ENCODE data around the gene PRMT1.

Gene PRMT1

DNA sequence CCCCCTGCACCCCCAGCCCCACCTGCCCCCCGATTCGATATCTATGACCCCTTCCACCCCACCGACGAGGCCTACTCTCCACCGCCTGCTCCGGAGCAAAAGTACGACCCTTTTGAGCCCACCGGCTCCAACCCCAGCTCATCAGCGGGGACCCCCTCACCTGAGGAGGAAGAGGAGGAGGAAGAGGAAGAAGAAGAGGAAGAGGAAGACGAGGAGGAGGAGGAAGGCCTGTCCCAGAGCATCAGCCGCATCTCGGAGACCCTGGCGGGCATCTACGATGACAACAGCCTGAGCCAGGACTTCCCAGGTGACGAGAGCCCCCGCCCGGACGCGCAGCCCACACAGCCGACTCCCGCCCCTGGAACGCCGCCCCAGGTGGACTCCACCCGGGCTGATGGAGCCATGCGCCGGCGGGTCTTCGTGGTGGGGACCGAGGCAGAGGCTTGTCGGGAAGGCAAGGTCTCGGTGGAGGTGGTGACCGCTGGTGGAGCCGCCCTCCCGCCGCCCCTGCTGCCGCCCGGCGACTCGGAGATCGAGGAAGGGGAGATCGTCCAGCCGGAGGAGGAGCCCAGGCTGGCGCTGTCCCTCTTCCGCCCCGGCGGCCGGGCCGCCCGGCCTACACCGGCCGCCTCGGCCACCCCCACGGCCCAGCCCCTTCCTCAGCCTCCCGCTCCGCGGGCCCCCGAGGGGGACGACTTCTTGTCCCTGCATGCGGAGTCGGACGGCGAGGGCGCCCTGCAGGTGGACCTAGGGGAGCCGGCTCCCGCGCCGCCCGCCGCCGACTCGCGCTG, 25.8 kb upstream of the PRMT1 start:
- no peak for FAIRE-seq
- no peak for DNase-seq (ENCODE audit: low spot score)

DNA sequence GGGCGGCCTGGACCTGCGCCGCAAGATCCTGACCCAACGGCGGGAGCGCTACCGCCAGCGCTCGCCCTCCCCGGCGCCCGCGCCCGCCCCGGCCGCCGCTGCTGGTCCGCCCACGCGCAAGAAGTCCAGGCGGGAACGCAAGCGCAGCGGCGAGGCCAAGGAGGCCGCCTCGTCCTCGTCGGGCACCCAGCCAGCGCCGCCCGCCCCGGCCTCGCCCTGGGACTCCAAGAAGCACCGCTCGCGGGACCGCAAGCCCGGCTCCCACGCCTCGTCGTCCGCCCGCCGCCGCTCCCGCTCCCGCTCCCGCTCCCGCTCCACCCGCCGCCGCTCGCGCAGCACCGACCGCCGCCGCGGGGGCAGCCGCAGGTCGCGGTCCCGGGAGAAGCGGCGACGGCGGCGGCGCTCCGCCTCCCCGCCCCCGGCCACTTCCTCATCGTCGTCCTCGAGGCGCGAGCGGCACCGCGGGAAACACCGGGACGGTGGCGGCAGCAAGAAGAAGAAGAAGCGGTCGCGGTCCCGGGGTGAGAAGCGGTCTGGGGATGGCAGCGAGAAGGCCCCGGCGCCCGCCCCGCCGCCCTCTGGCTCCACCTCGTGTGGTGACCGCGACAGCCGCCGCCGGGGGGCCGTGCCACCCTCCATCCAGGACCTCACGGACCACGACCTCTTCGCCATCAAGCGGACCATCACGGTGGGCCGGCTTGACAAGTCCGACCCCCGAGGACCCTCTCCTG, 25.1 kb upstream of the PRMT1 start:
- DNase-seq (ENCODE audit: low spot score) (no peak), FAIRE-seq (no peak)

GRCh38 chr19:49652551-49653465, 24.3 kb upstream of the PRMT1 start:
- no peak for FAIRE-seq

DNA sequence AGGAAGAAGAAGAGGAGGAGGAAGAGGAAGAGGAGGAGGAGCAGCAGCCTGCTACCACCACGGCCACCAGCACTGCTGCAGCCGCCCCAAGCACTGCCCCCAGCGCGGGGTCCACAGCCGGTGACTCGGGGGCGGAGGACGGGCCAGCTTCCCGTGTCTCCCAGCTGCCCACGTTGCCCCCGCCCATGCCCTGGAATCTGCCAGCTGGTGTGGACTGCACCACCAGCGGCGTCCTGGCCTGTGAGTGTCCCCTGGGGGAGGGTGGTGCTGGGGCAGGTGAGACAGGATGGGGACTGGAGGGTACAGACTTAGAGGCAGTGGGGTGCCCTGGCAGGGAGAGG, 23.6 kb upstream of the PRMT1 start:
- DNase-seq (ENCODE audit: low spot score) = no peak
- no peak for FAIRE-seq

More at GRCh38 chr19:49652551-49653465, 24.3 kb upstream of the PRMT1 start:
- DNase-seq (ENCODE audit: low spot score) = no peak

- FAIRE-seq (no peak), DNase-seq (ENCODE audit: low spot score) (no peak)
Observed at GRCh38 chr19:49654581-49654980, 22.5 kb upstream of the PRMT1 start.

GRCh38 chr19:49655570-49656455, 21.3 kb upstream of the PRMT1 start:
- DNase-seq (ENCODE audit: low spot score) = no peak
- no peak for FAIRE-seq

DNA sequence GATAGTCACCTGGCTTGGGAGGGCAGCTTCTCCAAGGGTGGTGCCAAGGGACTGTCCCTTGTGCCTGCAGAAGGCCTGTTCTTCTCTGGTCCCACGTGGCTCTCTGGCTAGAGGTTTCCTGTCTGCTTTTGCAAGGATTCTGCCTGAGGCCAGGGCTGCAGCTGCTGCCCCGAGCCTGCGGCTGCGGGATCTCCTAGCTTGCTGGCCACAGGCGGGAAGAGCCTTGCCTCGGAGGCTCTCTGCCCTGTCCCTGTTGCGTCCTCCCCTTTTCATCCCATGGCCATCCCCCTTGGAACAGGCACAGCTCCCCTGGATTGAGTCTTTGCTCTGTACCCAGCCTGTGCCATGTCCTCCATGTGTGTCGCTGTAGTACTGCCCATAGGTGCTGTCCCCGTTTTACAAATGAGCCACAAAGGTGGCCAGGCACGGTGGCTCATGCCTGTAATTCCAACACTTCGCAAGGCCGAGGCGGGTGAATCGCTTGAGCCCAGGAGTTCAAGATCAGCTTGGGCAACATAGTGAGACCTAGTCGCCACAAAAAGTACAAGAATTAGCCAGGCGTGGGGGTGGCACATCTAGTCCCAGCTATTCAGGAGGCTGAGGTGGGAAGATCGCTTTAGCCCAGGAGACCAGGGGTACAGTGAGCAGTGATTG, 20.5 kb upstream of the PRMT1 start:
- DNase-seq (ENCODE audit: low spot score) (no peak), FAIRE-seq (no peak)

GRCh38 chr19:49657493-49658138, 19.5 kb upstream of the PRMT1 start:
- DNase-seq (ENCODE audit: low spot score) (no peak), FAIRE-seq (no peak)

DNA sequence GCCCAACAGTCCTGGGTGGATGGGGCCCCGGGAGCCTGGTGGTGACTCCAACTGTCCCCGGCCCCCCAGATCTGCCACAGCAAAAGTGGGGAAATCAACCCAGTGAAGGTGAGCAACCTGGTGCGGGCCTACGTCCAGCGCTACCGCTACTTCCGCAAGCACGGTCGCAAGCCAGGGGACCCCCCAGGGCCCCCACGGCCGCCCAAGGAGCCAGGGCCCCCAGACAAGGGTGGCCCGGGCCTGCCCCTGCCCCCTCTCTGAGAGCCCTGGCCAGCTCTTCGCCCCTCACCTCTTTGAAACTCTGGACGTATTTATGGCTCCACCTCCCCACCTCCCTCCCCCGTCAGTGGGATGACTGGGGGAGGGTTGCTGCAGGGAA, 18.9 kb upstream of the PRMT1 start:
- no peak for DNase-seq (ENCODE audit: low spot score)
- FAIRE-seq = no peak

GRCh38 chr19:49658566-49659442, 18.3 kb upstream of the PRMT1 start:
- FAIRE-seq = no peak
- no peak for DNase-seq (ENCODE audit: low spot score)

DNA sequence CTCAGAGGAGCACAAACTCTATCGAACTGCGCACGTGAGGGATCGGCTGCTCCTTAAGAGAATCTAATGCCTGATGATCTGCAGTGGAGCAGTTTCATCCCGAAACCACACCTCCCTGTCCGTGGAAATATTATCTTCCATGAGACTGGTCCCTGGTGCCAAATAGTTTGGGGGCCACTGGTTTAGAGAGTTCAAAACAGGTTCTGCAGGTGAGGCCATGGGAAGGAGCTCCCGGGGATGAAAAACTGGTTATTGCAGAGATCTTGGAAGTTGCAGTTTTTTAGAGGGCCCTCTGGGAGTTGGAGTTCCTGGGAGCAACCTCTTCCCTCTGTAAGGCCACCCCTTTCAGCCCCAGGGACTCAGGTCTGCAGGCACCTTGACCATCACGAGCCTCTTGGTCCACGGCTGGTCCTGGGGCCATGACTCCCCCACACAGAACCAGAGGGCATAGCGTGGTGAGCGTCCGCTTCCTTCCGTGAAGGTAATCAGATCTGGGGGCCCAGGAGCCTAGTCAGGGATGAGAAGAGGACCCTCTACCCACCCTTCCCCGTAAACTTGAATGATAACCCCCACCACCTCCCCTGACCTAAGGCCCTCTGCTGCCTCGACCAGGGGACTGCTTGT, 16.6 kb upstream of the PRMT1 start:
- DNase-seq (ENCODE audit: low spot score) = no peak
- no peak for FAIRE-seq

DNA sequence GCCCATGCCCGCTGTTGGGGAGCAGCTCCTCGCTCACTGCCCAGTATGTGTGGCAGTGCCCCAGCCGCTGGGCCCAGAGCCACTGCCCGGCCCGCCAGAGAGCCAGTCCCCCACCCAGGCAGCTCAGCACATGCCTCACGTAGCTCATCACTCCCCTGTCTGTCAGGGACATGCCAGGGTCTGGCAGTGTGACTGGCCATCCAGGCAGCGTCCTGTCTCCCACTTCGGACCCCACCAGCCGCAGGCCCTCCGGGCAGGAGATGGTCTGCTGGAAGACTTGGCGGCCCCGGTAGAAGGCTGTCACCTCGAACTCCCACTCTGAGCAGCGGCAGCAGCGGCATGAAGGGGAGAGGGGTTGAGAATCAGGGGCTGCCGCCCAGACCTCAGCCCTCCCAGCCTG, 15.1 kb upstream of the PRMT1 start:
- DNase-seq (ENCODE audit: low spot score) = no peak
- FAIRE-seq = no peak

- DNase-seq (ENCODE audit: low spot score) (no peak), FAIRE-seq (no peak)
Observed at GRCh38 chr19:49663224-49663623, 13.8 kb upstream of the PRMT1 start.

DNA sequence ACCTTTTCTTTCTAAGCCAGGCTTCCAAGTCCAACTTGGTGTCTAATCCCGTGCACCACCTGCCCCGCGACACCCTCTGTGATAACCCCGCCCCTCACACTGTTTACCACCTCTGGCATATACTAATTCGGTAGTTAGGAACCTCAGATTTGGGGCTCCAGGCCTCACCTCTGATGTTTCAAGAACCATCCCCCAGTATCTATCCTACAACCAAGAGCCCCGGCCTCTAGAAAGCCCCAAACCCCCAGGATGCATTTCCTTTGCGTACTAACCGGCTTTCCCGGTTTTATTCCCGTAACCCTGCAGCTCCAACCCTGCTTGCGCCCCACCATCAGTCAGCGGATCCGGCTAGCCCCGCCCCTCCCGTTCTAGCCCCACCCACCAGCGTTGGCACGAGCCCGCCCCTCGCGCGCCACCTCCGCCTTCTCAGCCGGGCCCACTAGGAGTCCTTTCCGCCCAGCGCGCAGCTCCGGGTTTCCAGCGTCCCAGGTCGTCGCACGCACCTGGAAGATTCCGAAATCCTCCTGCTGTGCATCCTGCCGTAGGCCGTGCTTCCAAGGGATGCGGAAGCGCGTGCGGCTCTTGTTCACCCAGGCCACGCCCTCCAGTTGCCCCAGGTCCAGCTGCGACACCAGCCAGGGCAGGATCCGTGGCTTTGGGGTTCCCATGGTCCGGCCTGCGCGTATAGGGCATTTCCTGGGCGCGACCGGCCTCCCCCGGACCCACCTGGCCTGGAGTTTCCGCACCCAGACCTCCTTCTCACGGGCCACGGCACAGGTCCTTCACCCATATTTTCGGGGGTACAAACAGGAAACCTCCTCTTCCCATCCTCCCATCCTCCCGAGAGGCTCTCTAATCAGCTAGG, 12.7 kb upstream of the PRMT1 start:
- no peak for FAIRE-seq

GRCh38 chr19:49665036-49665350, 12.1 kb upstream of the PRMT1 start:
- FAIRE-seq (no peak), DNase-seq (ENCODE audit: low spot score) (no peak)

More for the DNA sequence above, 12.7 kb upstream of the PRMT1 start:
- DNase-seq (ENCODE audit: low spot score) = peak; percentile 75

DNA sequence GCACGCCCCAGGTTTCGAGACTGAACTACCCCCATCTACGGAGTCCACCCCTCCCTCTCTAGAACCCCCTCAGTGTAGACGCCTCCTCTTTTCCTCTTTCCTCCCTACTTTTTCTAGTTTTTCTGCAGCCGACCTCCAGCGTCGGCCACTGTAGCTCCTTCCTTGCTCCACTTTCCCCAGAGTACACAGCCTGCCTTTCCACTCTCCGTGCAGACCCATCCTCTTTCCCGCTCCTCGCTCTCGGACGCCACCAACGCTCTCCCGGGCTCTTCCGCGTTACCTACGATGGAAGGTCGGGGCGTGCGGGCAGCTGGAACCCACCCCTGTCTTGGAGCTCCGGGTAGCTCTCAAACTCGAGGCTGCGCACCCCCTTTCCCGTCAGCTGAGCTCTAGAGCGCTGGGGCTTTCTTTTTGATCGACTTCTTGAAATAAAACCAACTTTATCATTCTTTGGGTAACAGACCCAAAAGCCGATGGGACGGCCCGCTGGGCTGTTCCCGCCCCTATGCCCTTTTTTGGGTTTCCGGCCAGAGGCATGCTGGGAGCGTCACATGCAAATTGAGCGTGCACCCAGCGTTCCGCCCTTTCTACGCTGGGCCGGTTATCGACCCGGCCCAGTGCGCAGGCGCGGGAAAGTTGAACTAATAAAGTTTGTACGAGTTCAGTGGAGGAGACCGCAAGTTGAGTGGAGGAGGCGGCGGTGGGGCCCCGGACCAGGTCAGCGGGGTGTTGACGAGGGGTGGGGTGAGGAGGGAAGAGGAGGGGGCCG, 11.5 kb upstream of the PRMT1 start, which contains the start of the genes BCL2L12 and IRF3:
Gene BCL2L12 (plus strand): TSS at position 583 of the 769 bp plus-strand sequence. CDS start 760 bp downstream, outside the sequence.
Gene IRF3 (minus strand): TSS at position 507 of the 769 bp plus-strand sequence. CDS start 1,019 bp downstream, outside the sequence.
- peak; percentile 88 for DNase-seq (ENCODE audit: low spot score)
- FAIRE-seq = peak; percentile 74

DNA sequence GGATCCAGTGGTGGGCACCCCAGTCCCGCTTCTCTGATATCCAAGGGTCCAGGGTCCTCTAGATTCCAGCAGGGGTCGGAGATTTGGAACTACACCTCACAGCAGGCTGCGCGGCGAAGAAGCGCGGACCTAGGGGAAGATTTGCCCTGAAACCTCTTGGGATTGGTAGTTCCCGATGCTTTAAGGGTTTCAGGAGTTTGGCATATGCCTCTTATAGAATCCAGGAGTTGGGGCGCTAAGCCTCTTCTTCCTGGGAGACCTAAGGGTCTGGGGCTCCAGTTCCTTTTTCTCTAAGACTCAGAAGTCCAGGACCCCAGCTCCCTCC, 11.0 kb upstream of the PRMT1 start:
- FAIRE-seq (no peak), DNase-seq (ENCODE audit: low spot score) (no peak)

Measured in RCC 7860 (cell line).